ENCODE data around the gene CTNNB1. TPM values are rescaled to one million over a fixed set of nuclear protein-coding genes. Genes with fewer than 3 reads are reported as not detected.

The CTNNB1 gene
- total RNA-seq, 2 experiments from 2014 or later = 132 to 141 TPM

- peaks cover 44% of the 10 kb centered on the region for H3K36me3 Mint-ChIP-seq
- no peak overlapping the region for H3K4me3 Mint-ChIP-seq
- no peaks in the 10 kb centered on the region for H3K27me3 Mint-ChIP-seq
- peak overlapping the region; percentile 32 for H3K27ac Mint-ChIP-seq
- no peaks in the 10 kb centered on the region for H3K9me3 Mint-ChIP-seq
- no peak for DNase-seq
- H3K4me1 Mint-ChIP-seq = peaks cover 42% of the 10 kb centered on the region
These were observed 22.7 kb downstream of the CTNNB1 start for GRCh38 chr3:41222012-41222411.

GRCh38 chr3:41222501-41222900, 23.2 kb downstream of the CTNNB1 start:
- DNase-seq = no peak
- no peak overlapping the region for H3K4me3 Mint-ChIP-seq
- no peak overlapping the region for H3K27ac Mint-ChIP-seq
- H3K36me3 Mint-ChIP-seq = peaks cover 46% of the 10 kb centered on the region
- H3K9me3 Mint-ChIP-seq = no peaks in the 10 kb centered on the region
- peaks cover 40% of the 10 kb centered on the region for H3K4me1 Mint-ChIP-seq
- no peaks in the 10 kb centered on the region for H3K27me3 Mint-ChIP-seq

GRCh38 chr3:41223078-41223477, 23.8 kb downstream of the CTNNB1 start:
- H3K36me3 Mint-ChIP-seq = peaks cover 49% of the 10 kb centered on the region
- peaks cover 42% of the 10 kb centered on the region for H3K4me1 Mint-ChIP-seq
- no peaks in the 10 kb centered on the region for H3K9me3 Mint-ChIP-seq
- H3K27me3 Mint-ChIP-seq = no peaks in the 10 kb centered on the region
- no peak overlapping the region for H3K4me3 Mint-ChIP-seq
- H3K27ac Mint-ChIP-seq = no peak overlapping the region
- DNase-seq = no peak

GRCh38 chr3:41223691-41224090, 24.4 kb downstream of the CTNNB1 start:
- no peaks in the 10 kb centered on the region for H3K27me3 Mint-ChIP-seq

GRCh38 chr3:41224120-41224806, 25.0 kb downstream of the CTNNB1 start:
- Mint-ChIP-seq H3K27ac (peak overlapping the region; percentile 59), H3K4me3 (no peak overlapping the region), H3K27me3 (no peaks in the 10 kb centered on the region), H3K36me3 (peaks cover 57% of the 10 kb centered on the region), H3K4me1 (peaks cover 42% of the 10 kb centered on the region), H3K9me3 (no peaks in the 10 kb centered on the region)
- no peak for DNase-seq

More at GRCh38 chr3:41223691-41224090, 24.4 kb downstream of the CTNNB1 start:
- Mint-ChIP-seq H3K27ac (peak overlapping the region; percentile 59), H3K4me1 (peaks cover 45% of the 10 kb centered on the region), H3K9me3 (no peaks in the 10 kb centered on the region), H3K36me3 (peaks cover 53% of the 10 kb centered on the region), H3K4me3 (no peak overlapping the region)
- no peak for DNase-seq

- Mint-ChIP-seq H3K9me3 (no peaks in the 10 kb centered on the region), H3K27me3 (no peaks in the 10 kb centered on the region), H3K4me1 (no peaks in the 10 kb centered on the region), H3K36me3 (peaks cover 56% of the 10 kb centered on the region), H3K27ac (no peak overlapping the region), H3K4me3 (no peak overlapping the region)
- DNase-seq = no peak
These were observed 35.8 kb downstream of the CTNNB1 start for GRCh38 chr3:41234823-41235721.

DNA sequence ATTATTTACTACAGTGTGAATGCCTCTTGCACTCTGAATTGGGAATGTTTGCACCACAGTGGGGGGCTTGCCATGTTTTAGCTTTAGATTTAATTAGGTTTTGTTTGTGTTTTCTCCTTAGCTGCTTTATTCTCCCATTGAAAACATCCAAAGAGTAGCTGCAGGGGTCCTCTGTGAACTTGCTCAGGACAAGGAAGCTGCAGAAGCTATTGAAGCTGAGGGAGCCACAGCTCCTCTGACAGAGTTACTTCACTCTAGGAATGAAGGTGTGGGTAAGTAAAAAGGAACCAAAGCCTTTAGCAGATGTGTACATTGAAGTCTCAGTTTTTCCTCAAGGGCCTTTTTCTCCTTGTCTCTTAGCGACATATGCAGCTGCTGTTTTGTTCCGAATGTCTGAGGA, 36.9 kb downstream of the CTNNB1 start:
- Mint-ChIP-seq H3K9me3 (no peaks in the 10 kb centered on the region), H3K4me1 (peaks cover 2% of the 10 kb centered on the region), H3K4me3 (no peak overlapping the region), H3K36me3 (peaks cover 51% of the 10 kb centered on the region), H3K27me3 (no peaks in the 10 kb centered on the region), H3K27ac (no peak overlapping the region)
- no peak for DNase-seq

- peaks cover 49% of the 10 kb centered on the region for H3K36me3 Mint-ChIP-seq
These were observed 38.6 kb downstream of the CTNNB1 start for GRCh38 chr3:41237907-41238306.

DNA sequence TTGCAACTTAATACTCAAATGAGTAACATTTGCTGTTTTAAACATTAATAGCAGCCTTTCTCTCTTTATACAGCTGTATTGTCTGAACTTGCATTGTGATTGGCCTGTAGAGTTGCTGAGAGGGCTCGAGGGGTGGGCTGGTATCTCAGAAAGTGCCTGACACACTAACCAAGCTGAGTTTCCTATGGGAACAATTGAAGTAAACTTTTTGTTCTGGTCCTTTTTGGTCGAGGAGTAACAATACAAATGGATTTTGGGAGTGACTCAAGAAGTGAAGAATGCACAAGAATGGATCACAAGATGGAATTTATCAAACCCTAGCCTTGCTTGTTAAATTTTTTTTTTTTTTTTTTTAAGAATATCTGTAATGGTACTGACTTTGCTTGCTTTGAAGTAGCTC, 40.3 kb downstream of the CTNNB1 start:
- H3K4me3 Mint-ChIP-seq = no peak overlapping the region
- no peak for DNase-seq
- H3K4me1 Mint-ChIP-seq = peaks cover 2% of the 10 kb centered on the region
- H3K9me3 Mint-ChIP-seq = no peaks in the 10 kb centered on the region
- H3K27ac Mint-ChIP-seq = no peak overlapping the region
- no peaks in the 10 kb centered on the region for H3K27me3 Mint-ChIP-seq
- H3K36me3 Mint-ChIP-seq = peaks cover 41% of the 10 kb centered on the region

More at GRCh38 chr3:41237907-41238306, 38.6 kb downstream of the CTNNB1 start:
- no peak for DNase-seq
- H3K4me1 Mint-ChIP-seq = peaks cover 2% of the 10 kb centered on the region
- no peaks in the 10 kb centered on the region for H3K27me3 Mint-ChIP-seq
- peak overlapping the region; percentile 51 for H3K27ac Mint-ChIP-seq
- no peak overlapping the region for H3K4me3 Mint-ChIP-seq
- no peaks in the 10 kb centered on the region for H3K9me3 Mint-ChIP-seq

DNA sequence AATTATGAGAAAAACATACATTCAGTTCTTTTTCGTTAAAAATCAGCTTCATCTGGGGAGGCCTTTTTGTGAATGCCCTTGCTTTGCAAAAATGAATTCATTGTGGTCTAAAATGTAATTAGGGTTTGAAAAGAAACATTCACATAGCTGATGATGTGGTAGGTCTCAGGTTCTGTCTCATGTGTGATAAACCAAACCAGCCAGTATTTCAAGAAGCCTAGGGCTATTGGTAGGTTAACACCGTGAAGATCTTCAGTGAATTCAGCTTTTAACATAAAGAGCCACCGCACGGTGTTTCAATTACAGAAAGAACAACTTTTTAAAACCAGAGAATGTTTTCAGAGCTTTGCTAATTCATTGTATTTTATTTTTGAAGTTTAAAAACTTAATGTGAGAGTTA, 41.9 kb downstream of the CTNNB1 start:
- Mint-ChIP-seq H3K36me3 (peaks cover 32% of the 10 kb centered on the region), H3K27ac (peak overlapping the region; percentile 29), H3K4me1 (peaks cover 2% of the 10 kb centered on the region), H3K27me3 (no peaks in the 10 kb centered on the region), H3K4me3 (no peak overlapping the region), H3K9me3 (no peaks in the 10 kb centered on the region)
- no peak for DNase-seq

GRCh38 chr3:41241800-41242571, 42.7 kb downstream of the CTNNB1 start:
- Mint-ChIP-seq H3K27ac (peak overlapping the region; percentile 19), H3K27me3 (no peaks in the 10 kb centered on the region), H3K4me1 (peaks cover 2% of the 10 kb centered on the region), H3K36me3 (peaks cover 32% of the 10 kb centered on the region), H3K4me3 (no peak overlapping the region), H3K9me3 (no peaks in the 10 kb centered on the region)
- DNase-seq = no peak

- no peak for DNase-seq
- H3K9me3 Mint-ChIP-seq = no peaks in the 10 kb centered on the region
- peaks cover 2% of the 10 kb centered on the region for H3K4me1 Mint-ChIP-seq
- H3K4me3 Mint-ChIP-seq = no peak overlapping the region
- H3K27ac Mint-ChIP-seq = no peak overlapping the region
- H3K36me3 Mint-ChIP-seq = peaks cover 22% of the 10 kb centered on the region
- no peaks in the 10 kb centered on the region for H3K27me3 Mint-ChIP-seq
These were observed 43.9 kb downstream of the CTNNB1 start for GRCh38 chr3:41243183-41243582.

DNA sequence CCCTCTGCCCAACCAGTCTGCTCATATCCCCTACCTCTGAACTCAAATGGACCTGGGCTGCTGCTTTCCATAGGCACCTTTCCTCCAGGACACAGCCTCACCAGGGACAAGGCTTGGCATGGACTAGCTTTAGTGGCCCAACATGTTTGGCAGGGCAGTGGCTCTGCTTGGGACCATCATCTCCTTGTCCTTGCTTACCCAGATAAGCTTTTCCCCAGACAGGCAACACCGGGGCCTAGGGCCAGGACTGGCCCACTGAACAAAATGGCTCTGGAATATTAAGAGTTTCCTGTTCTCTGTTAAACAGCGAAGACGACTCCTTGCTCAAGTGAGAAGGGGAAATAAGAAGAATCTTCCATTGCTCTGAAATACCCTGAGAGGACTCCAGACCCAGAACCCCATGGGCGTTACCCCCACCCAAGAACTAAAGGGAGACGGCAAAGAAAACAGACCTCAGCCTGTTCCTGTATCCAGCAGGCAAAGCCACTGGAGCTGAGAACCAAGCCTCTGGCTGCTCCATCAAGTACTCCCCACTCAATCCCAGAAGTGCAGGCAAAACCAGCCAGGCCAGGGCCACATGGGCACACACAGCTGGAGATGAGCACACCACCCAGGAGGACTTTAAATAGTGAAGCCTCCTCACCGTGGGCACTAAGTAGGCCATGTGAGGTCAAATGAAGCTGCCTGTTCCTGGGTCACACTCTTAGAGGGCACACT, 45.5 kb downstream of the CTNNB1 start:
- H3K9me3 Mint-ChIP-seq = no peaks in the 10 kb centered on the region
- peak overlapping the region; percentile 29 for H3K27ac Mint-ChIP-seq

More for the DNA sequence above, 45.5 kb downstream of the CTNNB1 start:
- Mint-ChIP-seq H3K27me3 (no peaks in the 10 kb centered on the region), H3K4me3 (no peak overlapping the region), H3K4me1 (peaks cover 2% of the 10 kb centered on the region), H3K36me3 (peaks cover 8% of the 10 kb centered on the region)
- DNase-seq = no peak

Measured in activated naive CD8-positive, alpha-beta T cell treated with anti-CD3 and anti-CD28 coated beads for 36 hours (primary cell).